ENCODE measurements around the gene ASTN2. TPM values are rescaled to one million over a fixed set of nuclear protein-coding genes. Genes with fewer than 3 reads are reported as not detected.

ASTN2 gene
- total and polyA plus RNA-seq, 2 experiments from 2014 or later = 7.0 to 24.6 TPM

GRCh38 chr9:117205806-117206205 is 209.1 kb downstream of the ASTN2 start:
- H4K20me1 ChIP-seq (replicated peaks; ENCODE audit: insufficient read depth) = no peaks in the 10 kb centered on the region
- H3K4me1 ChIP-seq (ENCODE audit: insufficient read depth) = peaks cover 6% of the 10 kb centered on the region; the same call in 1 of the 2 replicates
- no peak overlapping the region for H3K27ac ChIP-seq (ENCODE audit: low read depth)
- TF ChIP-seq EZH2 (IDR thresholded peaks at IDR 0.05; ENCODE audit: low read depth, unreplicated experiment) = no peak
- TF ChIP-seq ZNF462 (CRISPR knock-in tag; IDR thresholded peaks at IDR 0.05) = no peak
- Mint-ChIP-seq H3K4me3 (no peak overlapping the region), H3K4me1 (peaks cover 6% of the 10 kb centered on the region; the same call in 2 of the 3 replicates), H3K27me3 (ENCODE audit: insufficient read depth, low read depth, poor library complexity) (no peaks in the 10 kb centered on the region), H3K27ac (no peak overlapping the region; the same call in 1 of the 2 replicates), H3K36me3 (ENCODE audit: low read depth) (no peaks in the 10 kb centered on the region; the same call in 1 of the 3 replicates), H3K9me3 (no peaks in the 10 kb centered on the region; the same call in 1 of the 3 replicates)
- peaks cover 6% of the 10 kb centered on the region; the same call in 1 of the 2 replicates for H3K79me2 ChIP-seq (replicated peaks; ENCODE audit: insufficient read depth)
- no peaks in the 10 kb centered on the region for H3F3A ChIP-seq (replicated peaks; ENCODE audit: low read depth)
- H3K36me3 ChIP-seq (ENCODE audit: insufficient read depth) = no peaks in the 10 kb centered on the region
- no peak for DNase-seq (ENCODE audit: low spot score)
- H2AFZ ChIP-seq = no peak overlapping the region
- H3K4me3 ChIP-seq = no peak overlapping the region
- H3K9me2 ChIP-seq (ENCODE audit: insufficient read depth) = 0 out of 2 replicates have a peak, but pooled peaks cover 13% of the 10 kb centered on the region
- no peaks in the 10 kb centered on the region for H3K27me3 ChIP-seq (ENCODE audit: insufficient read depth)
- no peak for ATAC-seq
- no peak overlapping the region for H3K4me2 ChIP-seq

GRCh38 chr9:117204971-117205370 is 209.9 kb downstream of the ASTN2 start:
- H3K27me3 ChIP-seq (ENCODE audit: insufficient read depth) = no peaks in the 10 kb centered on the region
- TF ChIP-seq ZNF114 (CRISPR knock-in tag; IDR thresholded peaks at IDR 0.05) (no peak), EZH2phosphoT487 (IDR thresholded peaks at IDR 0.05; ENCODE audit: unreplicated experiment) (no peak), JUNB (IDR thresholded peaks at IDR 0.05; ENCODE audit: unreplicated experiment) (no peak), ZNF331 (CRISPR knock-in tag; IDR thresholded peaks at IDR 0.05; ENCODE audit: low read depth) (no peak), STAT1 (IDR thresholded peaks at IDR 0.05; ENCODE audit: unreplicated experiment) (no peak), CREB1 (CRISPR knock-in tag; IDR thresholded peaks at IDR 0.05; ENCODE audit: low read depth) (no peak), POLR2AphosphoS5 (IDR thresholded peaks at IDR 0.05; ENCODE audit: low read depth) (no peak), CTCF (conservative IDR thresholded peaks at IDR 0.05; ENCODE audit: low read depth in 2 of 2) (no peak), NANOG (IDR thresholded peaks at IDR 0.05; ENCODE audit: borderline replicate concordance) (no peak), EZH2 (IDR thresholded peaks at IDR 0.05; ENCODE audit: low read depth, unreplicated experiment) (no peak), ETS1 (IDR thresholded peaks at IDR 0.05) (no peak)

More at GRCh38 chr9:117204971-117205370, 209.9 kb downstream of the ASTN2 start:
- Mint-ChIP-seq H3K4me1 (peaks cover 6% of the 10 kb centered on the region; the same call in 1 of the 3 replicates), H3K9me3 (no peaks in the 10 kb centered on the region; the same call in 1 of the 3 replicates), H3K27ac (no peak overlapping the region), H3K27me3 (ENCODE audit: insufficient read depth, low read depth, poor library complexity) (no peaks in the 10 kb centered on the region), H3K4me3 (no peak overlapping the region), H3K36me3 (ENCODE audit: low read depth) (no peaks in the 10 kb centered on the region; the same call in 1 of the 3 replicates)
- Histone ChIP-seq H3K9me2 (ENCODE audit: insufficient read depth) (0 out of 2 replicates have a peak, but pooled peaks cover 13% of the 10 kb centered on the region), H3F3A (replicated peaks; ENCODE audit: low read depth) (no peaks in the 10 kb centered on the region), H3K36me3 (ENCODE audit: insufficient read depth) (no peaks in the 10 kb centered on the region), H3K4me1 (ENCODE audit: insufficient read depth) (peaks cover 6% of the 10 kb centered on the region; the same call in 1 of the 2 replicates), H3K4me3 (no peak overlapping the region), H3K27ac (ENCODE audit: low read depth) (no peak overlapping the region), H3K4me2 (no peak overlapping the region), H3K79me2 (replicated peaks; ENCODE audit: insufficient read depth) (peaks cover 6% of the 10 kb centered on the region; the same call in 1 of the 2 replicates), H2AFZ (no peak overlapping the region), H4K20me1 (replicated peaks; ENCODE audit: insufficient read depth) (no peaks in the 10 kb centered on the region)
- ATAC-seq (no peak), DNase-seq (ENCODE audit: low spot score) (no peak)

Measured in GM23338 (cell line).